Astrocyte (in vitro differentiated cells and primary cell): Measurements from ENCODE around the gene COP1. TPM values are rescaled to one million over a fixed set of nuclear protein-coding genes. Genes with fewer than 3 reads are reported as not detected.

Experiments used
- DNase-seq: peaks from one replicate; pipeline ENCODE4 v3.0.0-alpha.2; 2010; ENCODE audit warnings: low read depth
- FAIRE-seq: peaks from 2 replicates; lab custom pipeline; 2011; peaks lifted over from hg19 to GRCh38; lab: Jason Lieb, UNC
- H2AFZ ChIP-seq: 2 replicates; pipeline ENCODE4 v1.6.0; 2012; ENCODE audit warnings: low read depth, low read length, inconsistent platforms
- H3K27ac ChIP-seq: 2 replicates; pipeline ENCODE4 v1.5.1; 2011; ENCODE audit warnings: low read depth, low read length, inconsistent platforms
- H3K27me3 ChIP-seq: 2 replicates; pipeline ENCODE4 v1.6.0; 2011; ENCODE audit warnings: low read length, inconsistent platforms; ENCODE audit not compliant: insufficient read depth
- H3K36me3 ChIP-seq: 2 replicates; pipeline ENCODE4 v1.5.1; 2011; ENCODE audit warnings: low read length, inconsistent platforms; ENCODE audit not compliant: insufficient read depth
- H3K4me1 ChIP-seq: 2 replicates; pipeline ENCODE4 v1.5.1; 2011; ENCODE audit warnings: low read length, inconsistent platforms; ENCODE audit not compliant: insufficient read depth
- H3K4me2 ChIP-seq: 2 replicates; pipeline ENCODE4 v1.6.0; 2012; ENCODE audit warnings: low read length, inconsistent platforms
- H3K4me3 ChIP-seq: 2 replicates; pipeline ENCODE4 v1.5.1; 2011; ENCODE audit warnings: low read depth, mild to moderate bottlenecking, low read length, inconsistent platforms; ENCODE audit not compliant: insufficient read depth
- H3K79me2 ChIP-seq: 2 replicates; pipeline ENCODE4 v1.6.0; 2012; ENCODE audit warnings: mild to moderate bottlenecking, low read length, inconsistent platforms; ENCODE audit not compliant: insufficient read depth
- H3K9ac ChIP-seq: 2 replicates; pipeline ENCODE4 v1.6.0; 2012; ENCODE audit warnings: mild to moderate bottlenecking, low read length, inconsistent platforms
- H3K9me3 ChIP-seq: 2 replicates; pipeline ENCODE4 v1.5.1; 2012; ENCODE audit warnings: low read depth, mild to moderate bottlenecking, low read length, inconsistent platforms; ENCODE audit not compliant: insufficient read depth
- H4K20me1 ChIP-seq: 2 replicates; pipeline ENCODE4 v1.6.0; 2012; ENCODE audit warnings: low read length, inconsistent platforms; ENCODE audit not compliant: insufficient read depth
- H3K27ac Mint-ChIP-seq: one replicate; pipeline ENCODE4 v1.8.0; 2021; ENCODE audit warnings: mild to moderate bottlenecking, mixed read lengths; ENCODE audit not compliant: unreplicated experiment
- H3K27me3 Mint-ChIP-seq: one replicate; pipeline ENCODE4 v1.8.0; 2021; ENCODE audit warnings: low read depth, mixed read lengths; ENCODE audit not compliant: unreplicated experiment
- H3K36me3 Mint-ChIP-seq: one replicate; pipeline ENCODE4 v1.8.0; 2021; ENCODE audit warnings: low read depth, mixed read lengths; ENCODE audit not compliant: unreplicated experiment
- H3K4me1 Mint-ChIP-seq: one replicate; pipeline ENCODE4 v1.8.0; 2021; ENCODE audit warnings: low read depth, mixed read lengths; ENCODE audit not compliant: unreplicated experiment
- H3K4me3 Mint-ChIP-seq: one replicate; pipeline ENCODE4 v1.8.0; 2021; ENCODE audit warnings: mild to moderate bottlenecking, moderate library complexity, mixed read lengths; ENCODE audit not compliant: unreplicated experiment
- H3K9me3 Mint-ChIP-seq: one replicate; pipeline ENCODE4 v1.8.0; 2021; ENCODE audit warnings: mild to moderate bottlenecking, mixed read lengths; ENCODE audit not compliant: unreplicated experiment
- CTCF ChIP-seq: IDR thresholded peaks from 2 replicates; pipeline ENCODE4 v1.5.1; 2011; ENCODE audit warnings: low read depth, mild to moderate bottlenecking, inconsistent platforms, low read length, moderate library complexity; ENCODE audit not compliant: insufficient read depth
- EZH2 ChIP-seq: IDR thresholded peaks from 2 replicates; pipeline ENCODE4 v1.6.1; 2012; ENCODE audit warnings: mild to moderate bottlenecking, low read length, inconsistent platforms; ENCODE audit not compliant: insufficient read depth
- total RNA-seq: library from RNA; stranded (reverse); gene quantifications from 2 replicates; pipeline ENCODE4 v1.2.1, GENCODE V29; 2021

COP1 gene
- total RNA-seq, 1 donor from 2014 or later = 45.9 TPM

- peaks cover 90% of the 10 kb centered on the region for H4K20me1 ChIP-seq
- FAIRE-seq = no peak
These were observed 8.7 kb downstream of the COP1 start for GRCh38 chr1:176198413-176198812.

GRCh38 chr1:176196728-176197127 lies 10.4 kb downstream of the COP1 start:
- Histone ChIP-seq H3K27me3 (no peaks in the 10 kb centered on the region), H3K4me1 (no peaks in the 10 kb centered on the region), H3K79me2 (peaks cover 100% of the 10 kb centered on the region), H3K9ac (no peak overlapping the region), H3K4me3 (no peak overlapping the region), H3K36me3 (no peaks in the 10 kb centered on the region), H3K4me2 (no peak overlapping the region), H4K20me1 (peaks cover 94% of the 10 kb centered on the region), H2AFZ (no peak overlapping the region), H3K9me3 (no peaks in the 10 kb centered on the region), H3K27ac (no peak overlapping the region)
- H3K27ac Mint-ChIP-seq = no peak overlapping the region
- no peaks in the 10 kb centered on the region for H3K36me3 Mint-ChIP-seq
- TF ChIP-seq CTCF = no peak
- no peak for TF ChIP-seq EZH2
- no peaks in the 10 kb centered on the region for H3K9me3 Mint-ChIP-seq
- no peak for FAIRE-seq
- peaks cover 7% of the 10 kb centered on the region for H3K4me1 Mint-ChIP-seq
- no peak overlapping the region for H3K4me3 Mint-ChIP-seq
- no peaks in the 10 kb centered on the region for H3K27me3 Mint-ChIP-seq
- no peak for DNase-seq

More at GRCh38 chr1:176198413-176198812, 8.7 kb downstream of the COP1 start:
- Mint-ChIP-seq H3K27me3 (no peaks in the 10 kb centered on the region), H3K4me1 (no peaks in the 10 kb centered on the region), H3K4me3 (no peak overlapping the region), H3K27ac (no peak overlapping the region), H3K9me3 (no peaks in the 10 kb centered on the region), H3K36me3 (no peaks in the 10 kb centered on the region)
- Histone ChIP-seq H3K36me3 (no peaks in the 10 kb centered on the region), H3K9me3 (no peaks in the 10 kb centered on the region), H3K27ac (no peak overlapping the region), H3K4me3 (no peak overlapping the region), H3K9ac (no peak overlapping the region), H3K4me1 (no peaks in the 10 kb centered on the region), H3K27me3 (no peaks in the 10 kb centered on the region), H3K4me2 (no peak overlapping the region), H2AFZ (no peak overlapping the region), H3K79me2 (peaks cover 99% of the 10 kb centered on the region)
- no peak for TF ChIP-seq EZH2
- TF ChIP-seq CTCF = no peak
- no peak for DNase-seq

- Histone ChIP-seq H3K9ac (no peak overlapping the region), H3K9me3 (no peaks in the 10 kb centered on the region), H3K79me2 (peaks cover 100% of the 10 kb centered on the region), H3K4me1 (no peaks in the 10 kb centered on the region), H3K36me3 (no peaks in the 10 kb centered on the region), H2AFZ (no peak overlapping the region), H3K27ac (no peak overlapping the region), H4K20me1 (peaks cover 87% of the 10 kb centered on the region), H3K4me3 (no peak overlapping the region), H3K27me3 (no peaks in the 10 kb centered on the region), H3K4me2 (no peak overlapping the region)
- no peak overlapping the region for H3K4me3 Mint-ChIP-seq
- TF ChIP-seq CTCF = no peak
- TF ChIP-seq EZH2 = no peak
- FAIRE-seq (no peak), DNase-seq (no peak)
- no peaks in the 10 kb centered on the region for H3K9me3 Mint-ChIP-seq
- no peaks in the 10 kb centered on the region for H3K27me3 Mint-ChIP-seq
- no peaks in the 10 kb centered on the region for H3K36me3 Mint-ChIP-seq
- no peak overlapping the region for H3K27ac Mint-ChIP-seq
- H3K4me1 Mint-ChIP-seq = peaks cover 11% of the 10 kb centered on the region
These were observed 11.5 kb downstream of the COP1 start for GRCh38 chr1:176195547-176195946.
